Measurements from ENCODE around the gene TNF. TPM values are rescaled to one million over a fixed set of nuclear protein-coding genes. Genes with fewer than 3 reads are reported as not detected.
A peak's percentile ranks its signal among the peaks of the same experiment; 100 is the strongest.

TNF gene
- polyA plus RNA-seq, 1 experiment = not detected

GRCh38 chr6:31615748-31616147 is 40.4 kb downstream of the TNF start:
- Histone ChIP-seq H3K27ac (ENCODE audit: low read depth, low read length) (no peak overlapping the region), H3K27me3 (ENCODE audit: control insufficient read depth, insufficient read depth, low read length) (peaks cover 6% of the 10 kb centered on the region), H3K4me3 (ENCODE audit: low read depth, low read length) (no peak overlapping the region), H3K9me3 (ENCODE audit: control insufficient read depth, insufficient read depth, low read length) (no peaks in the 10 kb centered on the region; the same call in 1 of the 2 replicates)
- DNase-seq (ENCODE audit: low read depth, low spot score) = no peak
- ChIA-PET POLR2A (no interaction called here), CTCF (no interaction called here)
- TF ChIP-seq CTCF (IDR thresholded peaks at IDR 0.05; ENCODE audit: low read depth, low read length) = no peak

DNA sequence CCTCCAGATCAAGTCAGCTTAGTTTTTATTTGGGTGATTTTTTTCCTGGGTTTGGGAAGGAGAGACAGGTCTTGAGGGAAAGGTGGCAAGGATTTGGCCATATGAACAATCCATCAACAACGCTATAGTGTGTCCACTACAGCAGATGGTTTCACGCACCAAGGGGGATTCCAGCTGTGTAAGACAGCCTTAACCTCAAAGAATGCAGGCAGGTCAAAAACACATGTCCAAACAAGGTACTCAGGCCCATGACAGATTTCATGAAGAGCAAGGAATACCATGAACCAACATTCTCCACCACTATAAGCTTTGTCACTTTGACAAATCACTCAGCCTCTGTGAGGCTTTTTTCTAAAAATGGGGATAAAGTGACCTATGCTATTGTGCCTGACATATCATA is 41.6 kb downstream of the TNF start:
- no peak overlapping the region for H3K4me3 ChIP-seq (ENCODE audit: low read depth, low read length)
- peaks cover 4% of the 10 kb centered on the region; the same call in 1 of the 2 replicates for H3K9me3 ChIP-seq (ENCODE audit: control insufficient read depth, insufficient read depth, low read length)
- H3K27ac ChIP-seq (ENCODE audit: low read depth, low read length) = no peak overlapping the region
- ChIA-PET CTCF (interaction anchor here (0.7 to 1.4 kb wide), 3 partner anchors 19 to 71 kb away, joined by 3 to 7 read pairs (median 4); partner anchors contain the start of gene ATP6V1G2), POLR2A (no interaction called here)
- H3K27me3 ChIP-seq (ENCODE audit: control insufficient read depth, insufficient read depth, low read length) = peaks cover 3% of the 10 kb centered on the region
- DNase-seq (ENCODE audit: low read depth, low spot score) = no peak
- no peak for TF ChIP-seq CTCF (IDR thresholded peaks at IDR 0.05; ENCODE audit: low read depth, low read length)

DNA sequence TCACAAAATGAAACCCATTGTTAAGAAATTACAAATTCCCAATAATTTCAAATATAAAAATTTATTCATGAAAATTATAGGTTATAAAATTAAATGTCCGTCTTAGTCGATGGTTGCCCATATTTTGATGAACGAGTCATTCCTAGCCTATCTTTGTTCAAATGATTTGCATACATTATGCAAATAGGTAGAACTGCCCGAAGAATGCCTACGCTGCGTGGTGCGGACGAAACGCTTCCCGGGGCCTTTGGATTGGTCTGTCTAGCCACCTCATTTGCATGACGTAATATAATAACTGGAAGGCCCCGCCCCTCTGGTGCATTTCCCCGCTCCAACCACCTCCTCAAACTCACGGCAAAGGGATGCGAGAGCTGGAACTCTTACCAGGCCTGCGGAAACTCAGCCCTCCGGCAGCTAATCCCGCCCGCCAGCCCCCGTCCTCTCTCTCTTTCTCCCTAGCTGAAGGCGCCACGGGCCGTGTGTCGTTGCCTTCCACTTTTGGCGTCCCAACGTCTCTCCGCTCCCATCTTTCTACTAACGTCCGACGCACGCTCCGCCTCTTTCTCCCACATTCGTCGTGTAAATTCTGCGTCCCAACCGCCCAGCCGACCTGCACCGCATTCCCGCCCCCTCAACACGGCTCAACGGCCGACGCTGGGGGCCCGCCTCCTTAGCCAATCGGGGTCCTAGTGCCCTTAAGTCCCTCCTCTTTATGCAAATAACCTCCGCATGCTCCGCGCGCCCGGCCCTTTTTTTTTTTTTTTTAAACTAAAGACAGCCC is 44.6 kb downstream of the TNF start:
- peak; percentile 98 for DNase-seq (ENCODE audit: low read depth, low spot score)
- Histone ChIP-seq H3K4me3 (ENCODE audit: low read depth, low read length) (peak overlapping the region; percentile 82), H3K9me3 (ENCODE audit: control insufficient read depth, insufficient read depth, low read length) (peaks cover 4% of the 10 kb centered on the region; the same call in 1 of the 2 replicates), H3K27ac (ENCODE audit: low read depth, low read length) (peak overlapping the region; percentile 100), H3K27me3 (ENCODE audit: control insufficient read depth, insufficient read depth, low read length) (no peaks in the 10 kb centered on the region)
- TF ChIP-seq CTCF (IDR thresholded peaks at IDR 0.05; ENCODE audit: low read depth, low read length) = no peak
- ChIA-PET POLR2A (interaction anchor here (1.0 to 1.3 kb wide), 2 partner anchors 79 to 83 kb away, joined by 4 to 5 read pairs; partner anchors contain the start of genes ABHD16A and DDX39B), CTCF (interaction anchor here (0.7 kb wide), 1 partner anchor 270 kb away, joined by 3 read pairs; no protein-coding TSS in a partner anchor)

GRCh38 chr6:31620586-31621319 is 45.4 kb downstream of the TNF start, which contains the start of gene PRRC2A:
TSS of gene PRRC2A (plus strand) at chr6:31620715. CDS start at chr6:31622790, 2,075 bp downstream.
- POLR2A ChIA-PET = interaction anchor here (0.6 to 2.5 kb wide), 6 partner anchors 15 to 207 kb away, joined by 3 to 13 read pairs (median 4); partner anchors contain the start of genes ABHD16A, BAG6, DDX39B and HSPA1B
- Histone ChIP-seq H3K4me3 (ENCODE audit: low read depth, low read length) (peak within 1 kb of the TSS; percentile 95), H3K27me3 (ENCODE audit: control insufficient read depth, insufficient read depth, low read length) (no peaks in the 10 kb centered on the region), H3K27ac (ENCODE audit: low read depth, low read length) (peak within 1 kb of the TSS; percentile 100), H3K9me3 (ENCODE audit: control insufficient read depth, insufficient read depth, low read length) (peaks cover 4% of the 10 kb centered on the region; the same call in 1 of the 2 replicates)
- TF ChIP-seq CTCF (IDR thresholded peaks at IDR 0.05; ENCODE audit: low read depth, low read length) = no peak
- peak; percentile 13 for DNase-seq (ENCODE audit: low read depth, low spot score)
- CTCF ChIA-PET = interaction anchor here (0.7 to 1.0 kb wide), 2 partner anchors 74 to 269 kb away, joined by 3 read pairs; partner anchors contain the start of gene ATP6V1G2
